GM10266 (cell line): Measurements from ENCODE around the gene CNOT4.
"Not testable (repeated sequence)": the region's sequence is repeated elsewhere in the genome, so short reads cannot be mapped to it uniquely, and the experiment has no call there.

Experiments used
- DNase-seq: peaks from one replicate; pipeline ENCODE4 v3.0.0; 2012; ENCODE audit errors: extremely low spot score
- TF ChIP-seq, protein P1 (sequence below): IDR thresholded peaks from 2 replicates; pipeline ENCODE4 v1.5.1; 2012; ENCODE audit warnings: mild to moderate bottlenecking, low read depth; ENCODE audit not compliant: control insufficient read depth, insufficient read depth; ENCODE audit errors: missing control alignments

Gene CNOT4

DNA sequence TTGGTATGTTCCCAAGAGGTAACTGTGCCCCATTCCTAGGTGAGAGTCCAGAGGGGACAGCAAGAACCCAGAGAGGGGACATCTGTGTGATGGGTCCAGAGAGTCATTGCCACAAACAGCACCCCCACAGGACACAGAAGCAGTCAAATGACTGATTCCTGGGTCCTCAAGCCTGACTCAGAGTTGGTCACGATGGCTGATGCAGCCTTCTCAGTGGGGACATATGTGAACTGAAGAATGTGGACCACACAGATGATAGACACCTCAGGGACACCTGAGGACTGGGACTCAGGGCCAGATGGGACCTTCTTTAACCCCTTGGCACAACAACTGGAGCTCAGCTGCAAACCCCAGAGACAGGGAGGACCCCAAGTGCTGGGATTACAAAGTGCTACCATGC, 179.8 kb downstream of the CNOT4 start:
- no peak for DNase-seq
- TF ChIP-seq, protein P1, sequence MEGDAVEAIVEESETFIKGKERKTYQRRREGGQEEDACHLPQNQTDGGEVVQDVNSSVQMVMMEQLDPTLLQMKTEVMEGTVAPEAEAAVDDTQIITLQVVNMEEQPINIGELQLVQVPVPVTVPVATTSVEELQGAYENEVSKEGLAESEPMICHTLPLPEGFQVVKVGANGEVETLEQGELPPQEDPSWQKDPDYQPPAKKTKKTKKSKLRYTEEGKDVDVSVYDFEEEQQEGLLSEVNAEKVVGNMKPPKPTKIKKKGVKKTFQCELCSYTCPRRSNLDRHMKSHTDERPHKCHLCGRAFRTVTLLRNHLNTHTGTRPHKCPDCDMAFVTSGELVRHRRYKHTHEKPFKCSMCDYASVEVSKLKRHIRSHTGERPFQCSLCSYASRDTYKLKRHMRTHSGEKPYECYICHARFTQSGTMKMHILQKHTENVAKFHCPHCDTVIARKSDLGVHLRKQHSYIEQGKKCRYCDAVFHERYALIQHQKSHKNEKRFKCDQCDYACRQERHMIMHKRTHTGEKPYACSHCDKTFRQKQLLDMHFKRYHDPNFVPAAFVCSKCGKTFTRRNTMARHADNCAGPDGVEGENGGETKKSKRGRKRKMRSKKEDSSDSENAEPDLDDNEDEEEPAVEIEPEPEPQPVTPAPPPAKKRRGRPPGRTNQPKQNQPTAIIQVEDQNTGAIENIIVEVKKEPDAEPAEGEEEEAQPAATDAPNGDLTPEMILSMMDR, result no peak

DNA sequence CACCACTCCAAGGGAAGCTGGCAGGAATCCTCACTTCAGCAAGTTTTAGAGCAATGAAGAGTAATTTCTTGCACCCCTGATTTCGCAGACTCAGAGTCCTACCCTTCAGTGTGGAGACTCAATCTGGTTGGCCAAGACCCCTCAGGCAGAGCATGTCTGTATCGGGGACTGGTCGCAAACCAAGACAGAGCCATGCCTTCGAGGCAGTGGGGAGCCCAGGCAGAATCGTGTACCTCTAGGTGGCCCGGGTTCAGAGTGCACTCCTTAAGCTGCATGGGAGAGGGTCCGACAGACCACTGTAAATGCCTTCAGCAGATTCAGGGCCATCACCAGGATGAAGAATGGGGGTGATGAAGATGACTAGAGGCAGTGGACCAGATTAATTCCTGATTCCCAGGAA, 181.4 kb downstream of the CNOT4 start:
- TF ChIP-seq, protein P1, result no peak
- DNase-seq, result no peak

DNA sequence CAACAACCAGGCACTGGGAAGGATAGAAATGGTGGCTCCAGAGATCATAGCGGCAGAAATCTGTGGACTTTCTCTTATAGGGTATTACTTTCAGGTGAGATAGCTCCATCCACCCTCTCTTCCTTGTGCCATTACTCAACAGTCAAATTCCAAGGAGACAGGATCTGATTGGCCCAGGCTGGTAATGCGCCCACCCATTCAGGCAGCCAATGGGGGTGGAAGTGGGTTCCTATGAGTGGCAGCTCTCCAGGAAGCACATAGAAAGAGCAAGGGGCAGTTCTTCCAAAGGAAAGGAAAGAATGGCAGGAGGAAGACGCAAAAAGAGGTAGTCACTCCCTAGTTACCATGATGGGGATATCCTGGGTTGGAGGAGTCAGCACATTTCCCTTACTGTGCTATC, 181.8 kb downstream of the CNOT4 start:
- no peak for DNase-seq
- TF ChIP-seq, protein P1, result no peak

DNA sequence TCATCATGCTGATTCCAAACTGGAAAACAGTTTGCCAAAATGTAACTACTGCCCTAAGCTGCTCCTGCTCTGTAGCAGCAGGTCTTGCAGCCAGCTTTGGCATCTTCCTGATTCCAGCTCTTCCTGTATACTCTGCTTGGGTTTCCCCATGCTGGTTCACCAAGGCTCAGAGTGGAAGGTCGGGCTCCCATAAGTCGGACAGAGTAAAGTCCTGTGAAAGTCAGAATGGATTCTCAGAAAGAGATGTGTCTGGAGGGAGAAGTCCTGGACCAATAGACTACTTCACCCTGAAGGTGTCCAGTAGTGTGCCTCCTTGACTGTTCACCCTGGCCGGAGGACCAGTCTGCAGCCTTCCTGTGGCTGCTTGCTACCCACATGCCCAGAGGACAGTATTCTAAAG, 182.4 kb downstream of the CNOT4 start:
- TF ChIP-seq, protein P1, result no peak
- no peak for DNase-seq

DNA sequence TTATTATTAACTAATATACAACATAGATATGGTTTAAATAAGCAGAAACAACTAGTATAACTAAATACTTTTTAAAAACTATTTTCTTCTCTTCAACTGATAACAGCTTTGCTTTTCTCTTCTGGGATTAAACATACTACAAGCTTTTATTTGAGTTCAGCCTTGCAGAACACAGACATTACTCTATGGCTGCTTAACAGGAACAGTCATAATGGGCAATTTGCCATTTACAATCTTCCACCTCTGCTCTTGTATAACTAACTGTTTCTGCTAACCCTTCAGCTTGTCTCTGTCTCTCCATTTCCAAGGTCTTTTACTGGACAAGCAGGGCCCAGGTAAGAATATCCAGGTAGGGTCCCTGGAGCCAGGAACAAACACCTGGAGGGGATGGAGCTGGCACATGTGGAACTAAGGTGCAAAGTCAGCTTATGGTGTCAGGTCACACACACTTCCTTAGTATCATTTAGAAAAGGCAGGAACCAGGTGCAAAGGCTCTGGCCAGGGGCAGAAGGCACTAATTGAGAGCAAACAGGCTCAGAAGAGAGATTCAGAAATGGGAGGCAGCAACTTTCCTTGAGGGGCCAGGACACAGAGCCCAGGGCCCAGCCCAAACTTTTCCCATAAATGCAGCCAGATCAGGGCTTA, 183.1 kb downstream of the CNOT4 start:
- DNase-seq, result no peak

DNA sequence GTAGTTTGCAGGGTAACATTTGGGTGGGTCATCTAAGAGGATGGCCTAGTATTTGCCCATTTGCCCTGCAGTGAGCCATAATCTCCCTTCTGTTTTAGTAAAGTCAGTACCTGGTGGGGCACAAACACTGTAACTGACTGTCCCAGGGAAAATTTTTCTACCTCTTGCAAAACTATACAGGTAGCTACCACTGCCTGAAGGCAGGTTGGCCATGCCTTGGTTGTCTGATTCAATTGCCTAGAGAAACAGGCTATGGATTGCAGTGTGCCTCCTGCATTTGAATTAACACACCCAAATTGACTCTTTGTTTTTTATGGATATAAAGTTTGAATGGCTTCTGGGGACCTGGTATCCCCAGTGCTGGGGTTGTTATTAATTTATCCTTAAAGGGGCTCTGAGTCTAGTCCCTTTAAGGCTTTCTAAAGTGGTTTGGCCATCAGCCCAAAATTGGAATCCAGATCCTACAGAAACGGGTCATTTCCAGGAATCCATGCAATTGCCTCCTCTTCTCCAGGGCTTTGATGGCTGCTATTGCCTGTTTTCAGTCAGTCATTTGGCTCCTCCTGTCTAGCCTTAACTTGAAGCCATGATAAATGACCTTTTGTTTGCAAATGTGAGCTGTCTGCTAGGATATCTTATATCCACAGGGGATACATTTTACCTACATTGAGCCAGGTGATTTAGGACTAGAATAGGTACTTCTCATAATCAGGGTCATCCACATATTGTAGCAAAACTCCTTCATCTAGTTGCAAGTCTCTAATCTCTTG, 187.1 kb downstream of the CNOT4 start:
- TF ChIP-seq, protein P1, result no peak
- DNase-seq, result no peak

More for the DNA sequence above, 183.1 kb downstream of the CNOT4 start:
- TF ChIP-seq, protein P1, result no peak

DNA sequence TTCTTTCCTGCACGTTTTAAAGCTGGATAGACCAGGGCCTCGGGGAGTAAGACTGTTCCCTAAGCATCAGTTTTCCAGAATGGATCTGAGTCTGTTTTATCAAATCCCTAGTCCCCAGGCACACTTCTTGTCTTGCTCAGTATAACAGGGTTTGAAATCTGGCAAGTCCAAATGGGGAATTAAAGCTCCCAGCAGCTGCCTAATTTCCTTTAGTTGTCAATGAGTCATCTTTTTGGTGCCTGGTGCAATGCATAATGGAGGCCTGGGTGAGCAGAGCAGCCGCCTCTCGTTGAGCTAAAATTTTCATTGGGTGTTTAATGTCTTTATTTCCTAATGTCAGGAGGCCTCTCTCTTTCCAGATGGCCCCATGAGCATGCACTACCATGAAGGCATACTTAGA, 188.3 kb downstream of the CNOT4 start:
- no peak for DNase-seq
- TF ChIP-seq, protein P1, result no peak

DNA sequence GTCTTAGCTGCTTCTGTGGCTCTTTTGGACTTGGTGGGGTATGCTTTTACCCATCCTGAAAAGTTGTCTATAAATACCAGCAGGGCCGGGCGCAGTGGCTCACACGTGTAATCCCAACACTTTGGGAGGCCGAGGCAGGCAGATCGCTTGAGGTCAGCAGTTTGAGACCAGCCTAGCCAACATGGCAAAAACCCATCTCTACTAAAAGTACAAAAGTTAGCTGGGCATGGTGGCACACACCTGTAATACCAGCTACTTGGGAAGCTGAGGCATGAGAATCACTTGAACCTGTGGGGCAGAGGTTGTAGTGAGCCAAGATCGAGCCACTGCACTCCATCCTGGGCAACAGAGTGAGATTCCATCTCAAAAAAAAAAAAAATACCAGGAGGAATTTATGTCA, 188.9 kb downstream of the CNOT4 start:
- not testable (repeated sequence) for DNase-seq
